DMS53 treated with DMSO at 0.1 percent for 48 hours (cell line): ENCODE results near the gene TOP3B.

Experiments
- DNase-seq: peaks from one replicate; lab custom pipeline; 2025; ENCODE audit not compliant: unreplicated experiment; lab: John Stamatoyannopoulos, UW

The TOP3B gene

DNA sequence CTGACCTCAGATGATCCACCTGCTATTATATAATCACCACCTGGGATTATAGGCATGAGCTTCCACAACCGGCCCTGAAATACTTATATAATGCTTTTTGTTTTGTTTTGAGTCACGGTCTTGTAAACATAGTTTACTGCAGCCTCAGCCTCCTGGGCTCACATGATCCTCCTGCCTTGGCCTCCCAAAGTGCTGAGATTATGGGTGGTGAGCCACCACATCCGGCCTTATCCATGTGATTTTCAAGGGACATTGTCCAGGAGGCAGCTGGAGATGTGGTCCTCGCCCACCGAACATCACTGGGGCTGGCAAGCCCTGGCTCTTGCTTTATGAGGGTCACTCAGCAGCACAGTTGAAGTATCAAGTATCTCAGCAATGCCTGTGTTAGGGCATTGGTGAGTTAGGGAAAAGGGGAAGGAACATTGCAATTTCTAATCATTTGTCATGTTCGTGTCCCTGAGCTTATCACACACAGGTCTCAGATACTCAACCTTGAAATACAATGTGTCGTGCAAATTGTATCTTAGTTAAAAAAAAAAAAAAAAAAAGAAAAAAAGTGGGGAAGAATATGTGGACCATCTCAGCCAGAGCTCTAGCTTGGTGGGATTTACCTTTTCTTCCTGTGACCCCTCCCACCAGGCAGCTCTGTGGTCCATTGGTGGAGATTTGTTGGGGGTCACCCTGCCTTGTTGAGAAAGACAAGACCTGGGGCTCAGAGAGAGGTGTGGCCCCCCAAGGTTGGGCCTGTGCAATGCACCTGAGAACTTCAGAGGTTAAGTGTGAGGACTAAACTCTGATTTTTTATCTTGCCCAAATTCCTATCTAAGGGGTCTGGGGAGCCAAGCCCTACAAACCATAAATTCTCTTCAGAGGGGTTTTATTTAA lies 74.7 kb downstream of the TOP3B start:
- DNase-seq: no peak
